Smooth muscle cell (in vitro differentiated cells): ENCODE measurements around the gene OR2T11. TPM values are rescaled to one million over a fixed set of nuclear protein-coding genes. Genes with fewer than 3 reads are reported as not detected.

Source experiments
- DNase-seq: peaks from one replicate; lab custom pipeline; 2025; ENCODE audit not compliant: unreplicated experiment; lab: John Stamatoyannopoulos, UW
- H2AFZ ChIP-seq: fragments of 200-600 bp; sonication (generic); 2 replicates; pipeline ENCODE4 v1.6.0; 2016; ENCODE audit warnings: antibody characterized with exemption, low read depth, mild to moderate bottlenecking
- H3F3A ChIP-seq: fragments of 200-600 bp; sonication (generic); 2 replicates; pipeline ENCODE4 v1.6.0; 2017; ENCODE audit warnings: antibody characterized with exemption, low read depth
- H3K27ac ChIP-seq: fragments of 200-600 bp; sonication (generic); 2 replicates; pipeline ENCODE4 v1.5.1; 2016; ENCODE audit warnings: low read depth, mild to moderate bottlenecking
- H3K27me3 ChIP-seq: fragments of 200-600 bp; sonication (generic); 2 replicates; pipeline ENCODE4 v1.6.1; 2016; ENCODE audit warnings: low read depth, mild to moderate bottlenecking
- H3K36me3 ChIP-seq: fragments of 200-600 bp; sonication (generic); 2 replicates; pipeline ENCODE4 v1.5.1; 2016; ENCODE audit warnings: low read depth
- H3K4me1 ChIP-seq: fragments of 200-600 bp; sonication (generic); 2 replicates; pipeline ENCODE4 v1.5.1; 2016; ENCODE audit warnings: low read depth
- H3K4me2 ChIP-seq: fragments of 200-600 bp; sonication (generic); 2 replicates; pipeline ENCODE4 v1.6.0; 2016; ENCODE audit warnings: mild to moderate bottlenecking
- H3K4me3 ChIP-seq: fragments of 200-600 bp; sonication (generic); 2 replicates; pipeline ENCODE4 v1.5.1; 2016; ENCODE audit warnings: mild to moderate bottlenecking
- H3K79me2 ChIP-seq: fragments of 200-600 bp; sonication (generic); 2 replicates; pipeline ENCODE4 v1.6.0; 2016; ENCODE audit warnings: low read depth, mild to moderate bottlenecking
- H3K9ac ChIP-seq: fragments of 200-600 bp; sonication (generic); 2 replicates; pipeline ENCODE4 v1.6.0; 2016; ENCODE audit warnings: low read depth
- H3K9me3 ChIP-seq: fragments of 200-600 bp; sonication (generic); replicated peaks from 2 replicates; pipeline ENCODE4 v1.5.1; 2016; ENCODE audit warnings: low read depth
- H4K20me1 ChIP-seq: fragments of 200-600 bp; sonication (generic); 2 replicates; pipeline ENCODE4 v1.6.0; 2016; ENCODE audit warnings: low read depth
- WGBS: methylation state at CpG from one replicate; pipeline ENCODE4 v1.1.7; 2016; ENCODE audit warnings: low lambda C conversion rate; 5-methylcytosine and 5-hydroxymethylcytosine counted together
- polyA plus RNA-seq: library from polyadenylated mRNA; unstranded; fragments of >200 nt; fragmentation: Nextera tagmentation; extraction: Ambion mirVana; gene quantifications from 2 replicates; pipeline ENCODE4 v1.2.1, GENCODE V29; 2016
- total RNA-seq: library from RNA; depleted of rRNA; stranded (reverse); fragments of >200 nt; gene quantifications from 2 replicates; pipeline ENCODE4 v1.2.3, GENCODE V29; 2014
- TF ChIP-seq, protein P1 (sequence below): fragments of 200-600 bp; sonication (generic); IDR thresholded peaks from 2 replicates; pipeline ENCODE4 v1.5.1; 2017; ENCODE audit warnings: borderline replicate concordance, mild to moderate bottlenecking, antibody characterized with exemption; ENCODE audit not compliant: insufficient read depth, poor library complexity, severe bottlenecking

OR2T11 gene
- total and polyA plus RNA-seq, 2 experiments from 2014 or later, result not detected

DNA sequence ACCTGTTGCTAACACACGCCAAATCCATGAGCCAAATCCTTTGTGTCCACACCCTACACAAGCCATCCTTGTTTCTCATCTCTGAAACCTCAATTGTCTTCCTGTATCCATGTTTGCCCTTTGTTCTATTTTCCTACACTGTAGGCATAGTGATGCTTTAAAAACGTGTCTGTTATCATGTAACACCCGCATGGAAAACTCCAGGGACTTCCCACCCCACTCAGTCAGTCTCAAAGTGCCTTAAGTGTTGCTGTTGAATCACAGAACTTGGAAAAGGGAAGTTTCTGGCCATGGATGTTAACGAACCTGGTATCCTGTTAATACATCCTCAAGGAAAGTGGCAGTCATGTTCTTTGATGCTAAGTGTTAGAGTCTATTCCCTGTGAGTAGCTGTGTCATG, 9.7 kb downstream of the OR2T11 start:
- DNase-seq, result no peak
- Histone ChIP-seq H3K36me3 (no peaks in the 10 kb centered on the region), H3K27ac (no peak overlapping the region), H3K4me1 (no peaks in the 10 kb centered on the region), H3K27me3 (no peaks in the 10 kb centered on the region), H3K4me2 (no peak overlapping the region), H2AFZ (no peak overlapping the region), H3F3A (no peaks in the 10 kb centered on the region), H3K9ac (no peak overlapping the region), H3K4me3 (no peak overlapping the region), H3K79me2 (no peaks in the 10 kb centered on the region), H4K20me1 (no peaks in the 10 kb centered on the region), H3K9me3 (peaks cover 13% of the 10 kb centered on the region)
- 49% methylated on average over 4 of the region's 4 CpGs for WGBS
- TF ChIP-seq, protein P1, sequence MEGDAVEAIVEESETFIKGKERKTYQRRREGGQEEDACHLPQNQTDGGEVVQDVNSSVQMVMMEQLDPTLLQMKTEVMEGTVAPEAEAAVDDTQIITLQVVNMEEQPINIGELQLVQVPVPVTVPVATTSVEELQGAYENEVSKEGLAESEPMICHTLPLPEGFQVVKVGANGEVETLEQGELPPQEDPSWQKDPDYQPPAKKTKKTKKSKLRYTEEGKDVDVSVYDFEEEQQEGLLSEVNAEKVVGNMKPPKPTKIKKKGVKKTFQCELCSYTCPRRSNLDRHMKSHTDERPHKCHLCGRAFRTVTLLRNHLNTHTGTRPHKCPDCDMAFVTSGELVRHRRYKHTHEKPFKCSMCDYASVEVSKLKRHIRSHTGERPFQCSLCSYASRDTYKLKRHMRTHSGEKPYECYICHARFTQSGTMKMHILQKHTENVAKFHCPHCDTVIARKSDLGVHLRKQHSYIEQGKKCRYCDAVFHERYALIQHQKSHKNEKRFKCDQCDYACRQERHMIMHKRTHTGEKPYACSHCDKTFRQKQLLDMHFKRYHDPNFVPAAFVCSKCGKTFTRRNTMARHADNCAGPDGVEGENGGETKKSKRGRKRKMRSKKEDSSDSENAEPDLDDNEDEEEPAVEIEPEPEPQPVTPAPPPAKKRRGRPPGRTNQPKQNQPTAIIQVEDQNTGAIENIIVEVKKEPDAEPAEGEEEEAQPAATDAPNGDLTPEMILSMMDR, result no peak

DNA sequence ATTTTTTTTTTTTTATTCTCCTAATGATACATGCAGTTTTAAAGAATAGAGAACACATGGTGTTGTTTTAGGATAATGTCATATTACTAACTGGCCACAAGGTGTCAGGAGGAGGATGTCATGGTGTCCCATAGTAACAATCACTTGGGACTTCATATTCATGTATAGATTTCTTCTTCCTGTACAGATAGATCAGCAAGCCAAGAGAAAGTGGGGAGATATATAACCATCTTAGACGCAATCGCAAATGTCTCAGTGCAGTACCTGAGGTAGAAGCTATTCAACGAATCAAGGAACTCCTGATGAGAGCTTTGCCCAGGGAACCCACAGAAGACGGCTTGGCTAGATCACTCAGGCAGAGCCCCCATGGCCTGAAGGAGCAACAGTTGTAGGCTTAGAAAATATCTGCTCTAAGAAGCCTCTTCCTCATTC, 12.3 kb downstream of the OR2T11 start:
- H3K27ac ChIP-seq, result no peak overlapping the region
- H3K4me2 ChIP-seq, result no peak overlapping the region
- H3K36me3 ChIP-seq, result no peaks in the 10 kb centered on the region
- H3K79me2 ChIP-seq, result no peaks in the 10 kb centered on the region
- no peak overlapping the region for H3K9ac ChIP-seq
- H3K27me3 ChIP-seq, result no peaks in the 10 kb centered on the region
- H3K9me3 ChIP-seq, result peaks cover 18% of the 10 kb centered on the region
- 81% methylated on average over 4 of the region's 4 CpGs for WGBS
- H3K4me3 ChIP-seq, result no peak overlapping the region
- no peaks in the 10 kb centered on the region for H4K20me1 ChIP-seq
- DNase-seq, result no peak
- TF ChIP-seq, protein P1, result no peak
- H3K4me1 ChIP-seq, result no peaks in the 10 kb centered on the region
- no peaks in the 10 kb centered on the region for H3F3A ChIP-seq
- H2AFZ ChIP-seq, result no peak overlapping the region

DNA sequence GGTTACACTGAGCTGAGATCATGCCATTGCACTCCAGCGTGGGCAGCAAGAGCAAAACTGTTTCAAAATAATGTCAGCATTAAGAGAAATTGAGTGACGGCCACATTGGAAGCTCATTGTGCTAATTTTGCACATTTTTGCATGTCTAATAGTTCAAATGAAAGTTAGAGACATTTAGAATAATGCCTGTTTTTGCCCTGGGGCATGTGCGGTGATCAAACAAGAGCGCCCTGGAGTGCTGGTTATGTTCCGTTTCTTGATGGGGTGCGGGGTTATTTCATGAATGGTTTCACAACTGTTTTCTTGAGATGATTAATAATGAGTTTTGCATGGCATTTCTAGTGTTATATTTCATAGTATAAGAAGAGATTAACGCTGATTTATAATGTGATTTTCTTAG, 13.1 kb downstream of the OR2T11 start:
- Histone ChIP-seq H3K9ac (no peak overlapping the region), H3K36me3 (no peaks in the 10 kb centered on the region), H3K27me3 (no peaks in the 10 kb centered on the region), H3K4me2 (no peak overlapping the region), H3K4me1 (no peaks in the 10 kb centered on the region), H4K20me1 (no peaks in the 10 kb centered on the region), H3K4me3 (no peak overlapping the region), H3K79me2 (no peaks in the 10 kb centered on the region), H3K9me3 (peaks cover 17% of the 10 kb centered on the region), H3K27ac (no peak overlapping the region), H2AFZ (no peak overlapping the region), H3F3A (no peaks in the 10 kb centered on the region)
- WGBS, result 68% methylated on average over 7 of the region's 7 CpGs
- no peak for DNase-seq
- TF ChIP-seq, protein P1, result no peak

DNA sequence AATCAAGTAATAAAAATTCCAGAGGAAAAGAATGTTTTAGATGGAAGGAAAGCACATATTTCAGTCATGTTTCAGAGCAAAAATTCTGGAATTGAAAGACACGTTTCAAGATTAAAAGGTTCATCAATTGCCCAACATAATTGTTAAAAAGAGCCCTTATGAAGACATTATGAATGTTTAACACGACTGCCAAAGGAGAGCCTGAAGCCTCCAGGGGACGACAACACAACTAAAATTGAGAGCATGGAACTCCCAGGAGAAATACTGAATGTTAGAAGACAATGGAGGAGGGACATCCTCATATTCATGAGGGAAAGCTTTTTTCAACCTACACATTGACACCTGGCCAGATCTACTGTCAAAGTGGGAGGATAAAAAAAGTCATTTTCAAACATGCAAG, 16.0 kb downstream of the OR2T11 start:
- H3K27me3 ChIP-seq, result no peaks in the 10 kb centered on the region
- no peaks in the 10 kb centered on the region for H3K36me3 ChIP-seq
- H4K20me1 ChIP-seq, result no peaks in the 10 kb centered on the region
- H3K79me2 ChIP-seq, result no peaks in the 10 kb centered on the region
- H3K4me2 ChIP-seq, result no peak overlapping the region
- no peak overlapping the region for H3K27ac ChIP-seq
- no peak overlapping the region for H3K4me3 ChIP-seq
- TF ChIP-seq, protein P1, result no peak
- no peak overlapping the region for H3K9ac ChIP-seq
- H3K4me1 ChIP-seq, result no peaks in the 10 kb centered on the region
- DNase-seq, result no peak
- H3F3A ChIP-seq, result no peaks in the 10 kb centered on the region
- WGBS, result 13% methylated on average over 3 of the region's 3 CpGs
- peaks cover 14% of the 10 kb centered on the region for H3K9me3 ChIP-seq
- no peak overlapping the region for H2AFZ ChIP-seq
